Kidney (tissue), 14 donors: ENCODE data around the gene ANGPTL4. TPM values are rescaled to one million over a fixed set of nuclear protein-coding genes. Genes with fewer than 3 reads are reported as not detected.
"Not testable (repeated sequence)": the region's sequence is repeated elsewhere in the genome, so short reads cannot be mapped to it uniquely, and the experiment has no call there.

ENCODE experiments used
- DNase-seq, 5 donors: peaks; one replicate each; pipeline ENCODE4 v3.0.0-alpha.2; 2013 to 2020
- FAIRE-seq: peaks from 2 replicates; lab custom pipeline; 2012; peaks lifted over from hg19 to GRCh38; lab: Jason Lieb, UNC
- H3K27ac ChIP-seq, 2 donors: one replicate each; pipeline ENCODE4 v1.7.0; 2013; ENCODE audit warnings: low read depth in 2 of 2, low read length in 2 of 2, inconsistent platforms in 1 of 2
- H3K27me3 ChIP-seq: one replicate; pipeline ENCODE4 v1.7.1; 2013; ENCODE audit warnings: low read length, inconsistent platforms; ENCODE audit not compliant: control insufficient read depth, insufficient read depth
- H3K36me3 ChIP-seq, 3 donors: one replicate each; pipeline versions ENCODE4 v1.7.0 to v1.7.1; 2013; ENCODE audit warnings: low read length in 3 of 3, control low read depth in 1 of 3, inconsistent platforms in 1 of 3; ENCODE audit not compliant: insufficient read depth in 3 of 3, control insufficient read depth in 2 of 3
- H3K4me1 ChIP-seq, 3 donors: one replicate each; pipeline versions ENCODE4 v1.7.0 to v1.7.1; 2013; ENCODE audit warnings: low read length in 3 of 3, inconsistent platforms in 1 of 3, low read depth in 1 of 3; ENCODE audit not compliant: control insufficient read depth in 2 of 3, insufficient read depth in 2 of 3
- H3K4me3 ChIP-seq, 3 donors: one replicate each; pipeline versions ENCODE4 v1.7.0 to v1.8.1; 2013; ENCODE audit warnings: low read length in 3 of 3, control low read depth in 1 of 3, inconsistent platforms in 1 of 3
- H3K9ac ChIP-seq, 3 donors: one replicate each; pipeline versions ENCODE4 v1.7.0 to v1.7.1; 2013; ENCODE audit warnings: low read length in 3 of 3, control low read depth in 1 of 3, inconsistent platforms in 1 of 3
- H3K9me3 ChIP-seq, 3 donors: one replicate each; pipeline versions ENCODE4 v1.7.0 to v1.7.1; 2013; ENCODE audit warnings: low read length in 3 of 3, control low read depth in 1 of 3, inconsistent platforms in 1 of 3; ENCODE audit not compliant: control insufficient read depth in 2 of 3, insufficient read depth in 1 of 3
- CTCF ChIP-seq: IDR thresholded peaks from 3 replicates; pipeline ENCODE4 v1.5.1; 2012; ENCODE audit warnings: mild to moderate bottlenecking, moderate library complexity, borderline replicate concordance; ENCODE audit not compliant: insufficient read depth; ENCODE audit errors: extremely low read depth
- intact Hi-C: fragments of 100-400 bp; cut with DNase I; formaldehyde crosslinking; loops from one replicate; pipeline ENCODE4 v1.11.1; 2022
- polyA plus RNA-seq: library from polyadenylated mRNA; stranded (reverse); fragments of 350-450 nt; fragmentation: Illumina TruSeq; extraction: RNeasy Lipid Tissue Mini Kit (QIAGEN cat#74804); gene quantifications from one replicate; pipeline ENCODE4 v1.2.3, GENCODE V29; 2014; ENCODE audit warnings: low read depth, low replicate concordance; ENCODE audit not compliant: insufficient read depth
- total RNA-seq: library from RNA; stranded (reverse); fragmentation: NEBNext Ultra II Directional; extraction: Animal tissue kit (Norgen Biotek cat#: 25700); gene quantifications from one replicate; pipeline ENCODE4 v1.2.1, GENCODE V29; 2021
- donor health status: control.
- donor health status: control.
- donor health status: control.
- donor health status: control.
- donor health status: control.
- donor health status: DM: yes; HTN: yes; CAD: no.
- donor health status: Normal renal cell carcinoma (clear cell type).

The ANGPTL4 gene
- total and polyA plus RNA-seq, 2 donors from 2014 or later, result 7.2 to 40.3 TPM

GRCh38 chr19:8377598-8377997 is 13.6 kb downstream of the ANGPTL4 start:
- Histone ChIP-seq H3K9ac (no peak overlapping the region), H3K4me1 (no peaks in the 10 kb centered on the region), H3K36me3 (no peaks in the 10 kb centered on the region), H3K27ac (no peak overlapping the region), H3K4me3 (no peak overlapping the region), H3K27me3 (no peaks in the 10 kb centered on the region), H3K9me3 (no peaks in the 10 kb centered on the region)
- FAIRE-seq, result no peak
- DNase-seq, result no peak
- no peak for TF ChIP-seq CTCF
- intact Hi-C loops, result no loop called here

- intact Hi-C loops, H3K9ac ChIP-seq, H3K27ac ChIP-seq, FAIRE-seq, H3K4me1 ChIP-seq, H3K4me3 ChIP-seq, H3K36me3 ChIP-seq, H3K9me3 ChIP-seq, H3K27me3 ChIP-seq, DNase-seq: not testable (repeated sequence)
These were observed 15.4 kb downstream of the ANGPTL4 start for GRCh38 chr19:8379156-8379891.

GRCh38 chr19:8384569-8384968 is 20.6 kb downstream of the ANGPTL4 start:
- H3K27me3 ChIP-seq, DNase-seq, H3K4me1 ChIP-seq, H3K4me3 ChIP-seq, H3K36me3 ChIP-seq, FAIRE-seq, intact Hi-C loops, H3K27ac ChIP-seq, H3K9me3 ChIP-seq, H3K9ac ChIP-seq: not testable (repeated sequence)

GRCh38 chr19:8385103-8385502 is 21.1 kb downstream of the ANGPTL4 start:
- H3K9ac ChIP-seq, H3K36me3 ChIP-seq, H3K27me3 ChIP-seq, DNase-seq, H3K4me1 ChIP-seq, H3K27ac ChIP-seq, H3K9me3 ChIP-seq, H3K4me3 ChIP-seq, FAIRE-seq, intact Hi-C loops: not testable (repeated sequence)

- H3K9ac ChIP-seq, H3K27ac ChIP-seq, H3K9me3 ChIP-seq, H3K36me3 ChIP-seq, H3K4me3 ChIP-seq, intact Hi-C loops, H3K4me1 ChIP-seq, H3K27me3 ChIP-seq, FAIRE-seq: not testable (repeated sequence)
- peak in 1 of 5 donors; percentile 42 for DNase-seq
These were observed 21.6 kb downstream of the ANGPTL4 start for GRCh38 chr19:8385566-8385965.

- intact Hi-C loops, H3K4me3 ChIP-seq, H3K9me3 ChIP-seq, H3K36me3 ChIP-seq, FAIRE-seq, H3K27me3 ChIP-seq, H3K4me1 ChIP-seq, H3K27ac ChIP-seq, DNase-seq, H3K9ac ChIP-seq: not testable (repeated sequence)
These were observed 22.5 kb downstream of the ANGPTL4 start for GRCh38 chr19:8386419-8386818.
